GM12892 (cell line): ENCODE results near the gene ABI1.

Experiments used
- POLR2A ChIP-seq: IDR thresholded peaks from 2 replicates; pipeline ENCODE4 v1.6.1; 2011; ENCODE audit warnings: low read depth, low read length, control low read depth
- TAF1 ChIP-seq: IDR thresholded peaks from 2 replicates; pipeline ENCODE4 v1.6.1; 2011; ENCODE audit warnings: low read depth, mild to moderate bottlenecking, control low read depth, low read length, borderline replicate concordance

DNA sequence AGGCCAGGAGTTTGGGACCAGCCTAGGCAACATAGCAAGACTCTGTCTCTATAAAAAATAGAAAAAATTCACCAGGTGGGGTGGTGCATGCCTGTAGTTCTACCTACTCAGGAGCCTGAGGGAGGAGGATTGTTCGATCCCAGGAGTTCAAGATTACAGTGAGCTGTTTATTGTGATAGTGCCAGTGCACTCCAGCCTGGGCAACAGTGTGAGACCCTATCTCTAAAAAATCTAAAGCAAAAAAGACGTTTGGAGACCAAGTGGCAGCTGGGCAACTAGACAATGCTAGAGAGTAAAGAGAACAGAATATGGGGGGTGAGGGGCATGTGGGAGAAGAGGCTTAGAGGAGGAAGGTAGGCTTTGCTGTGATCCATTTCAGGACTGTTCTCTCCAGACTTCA is 161.8 kb downstream of the ABI1 start:
- no peak for TF ChIP-seq POLR2A
- TF ChIP-seq TAF1: no peak
